Measurements from ENCODE around the gene INPP5K.

The INPP5K gene

GRCh38 chr17:1480747-1481465 is 35.5 kb downstream of the INPP5K start:
- H3K4me1 ChIP-seq (ENCODE audit: control insufficient read depth in 1 of 2, insufficient read depth in 2 of 2, low read length in 2 of 2), result peaks cover 0 to 33% of the 10 kb centered on the region in 2 donors
- no peak overlapping the region for H3K27ac ChIP-seq (ENCODE audit: low read length)
- peaks cover 23 to 60% of the 10 kb centered on the region in 2 donors for H3K36me3 ChIP-seq (ENCODE audit: control insufficient read depth in 1 of 2, insufficient read depth in 2 of 2, low read length in 2 of 2)
- no peaks in the 10 kb centered on the region for H3K27me3 ChIP-seq (ENCODE audit: low read depth, low read length)
- H3K9me3 ChIP-seq (ENCODE audit: control insufficient read depth in 1 of 2, low read length in 2 of 2), result no peaks in the 10 kb centered on the region
- H3K4me3 ChIP-seq (ENCODE audit: low read depth in 1 of 2, low read length in 2 of 2), result no peak overlapping the region

- Histone ChIP-seq H3K27ac (ENCODE audit: low read length) (no peak overlapping the region), H3K36me3 (ENCODE audit: control insufficient read depth in 1 of 2, insufficient read depth in 2 of 2, low read length in 2 of 2) (peaks cover 23 to 74% of the 10 kb centered on the region in 2 donors), H3K9me3 (ENCODE audit: control insufficient read depth in 1 of 2, low read length in 2 of 2) (no peaks in the 10 kb centered on the region), H3K4me3 (ENCODE audit: low read depth in 1 of 2, low read length in 2 of 2) (no peak overlapping the region), H3K4me1 (ENCODE audit: control insufficient read depth in 1 of 2, insufficient read depth in 2 of 2, low read length in 2 of 2) (peaks cover 0 to 24% of the 10 kb centered on the region in 2 donors), H3K27me3 (ENCODE audit: low read depth, low read length) (no peaks in the 10 kb centered on the region)
Observed at GRCh38 chr17:1478418-1478817, 38.0 kb downstream of the INPP5K start.

- H3K4me1 ChIP-seq (ENCODE audit: control insufficient read depth in 1 of 2, insufficient read depth in 2 of 2, low read length in 2 of 2), result peaks cover 0 to 18% of the 10 kb centered on the region in 2 donors
- H3K4me3 ChIP-seq (ENCODE audit: low read depth in 1 of 2, low read length in 2 of 2), result no peak overlapping the region
- no peaks in the 10 kb centered on the region for H3K9me3 ChIP-seq (ENCODE audit: control insufficient read depth in 1 of 2, low read length in 2 of 2)
- peaks cover 18 to 82% of the 10 kb centered on the region in 2 donors for H3K36me3 ChIP-seq (ENCODE audit: control insufficient read depth in 1 of 2, insufficient read depth in 2 of 2, low read length in 2 of 2)
- H3K27ac ChIP-seq (ENCODE audit: low read length), result no peak overlapping the region
- no peaks in the 10 kb centered on the region for H3K27me3 ChIP-seq (ENCODE audit: low read depth, low read length)
Observed at GRCh38 chr17:1475321-1475854, 41.0 kb downstream of the INPP5K start.

- Histone ChIP-seq H3K27ac (ENCODE audit: low read length) (no peak overlapping the region), H3K9me3 (ENCODE audit: control insufficient read depth in 1 of 2, low read length in 2 of 2) (no peaks in the 10 kb centered on the region), H3K36me3 (ENCODE audit: control insufficient read depth in 1 of 2, insufficient read depth in 2 of 2, low read length in 2 of 2) (peaks cover 18 to 84% of the 10 kb centered on the region in 2 donors), H3K27me3 (ENCODE audit: low read depth, low read length) (no peaks in the 10 kb centered on the region), H3K4me1 (ENCODE audit: control insufficient read depth in 1 of 2, insufficient read depth in 2 of 2, low read length in 2 of 2) (peaks cover 0 to 18% of the 10 kb centered on the region in 2 donors), H3K4me3 (ENCODE audit: low read depth in 1 of 2, low read length in 2 of 2) (no peak overlapping the region)
Observed at GRCh38 chr17:1474402-1475189, 41.8 kb downstream of the INPP5K start.

- H3K4me1 ChIP-seq (ENCODE audit: control insufficient read depth in 1 of 2, insufficient read depth in 2 of 2, low read length in 2 of 2), result peaks cover 0 to 18% of the 10 kb centered on the region in 2 donors
- peaks cover 24 to 83% of the 10 kb centered on the region in 2 donors for H3K36me3 ChIP-seq (ENCODE audit: control insufficient read depth in 1 of 2, insufficient read depth in 2 of 2, low read length in 2 of 2)
- H3K9me3 ChIP-seq (ENCODE audit: control insufficient read depth in 1 of 2, low read length in 2 of 2), result no peaks in the 10 kb centered on the region
- H3K27me3 ChIP-seq (ENCODE audit: low read depth, low read length), result no peaks in the 10 kb centered on the region
- no peak overlapping the region for H3K27ac ChIP-seq (ENCODE audit: low read length)
- no peak overlapping the region for H3K4me3 ChIP-seq (ENCODE audit: low read depth in 1 of 2, low read length in 2 of 2)
Observed at GRCh38 chr17:1473841-1474240, 42.6 kb downstream of the INPP5K start.

GRCh38 chr17:1473170-1473569 is 43.2 kb downstream of the INPP5K start:
- no peak overlapping the region for H3K4me3 ChIP-seq (ENCODE audit: low read depth in 1 of 2, low read length in 2 of 2)
- H3K4me1 ChIP-seq (ENCODE audit: control insufficient read depth in 1 of 2, insufficient read depth in 2 of 2, low read length in 2 of 2), result peaks cover 0 to 18% of the 10 kb centered on the region in 2 donors
- H3K27me3 ChIP-seq (ENCODE audit: low read depth, low read length), result no peaks in the 10 kb centered on the region
- H3K27ac ChIP-seq (ENCODE audit: low read length), result no peak overlapping the region
- no peaks in the 10 kb centered on the region for H3K9me3 ChIP-seq (ENCODE audit: control insufficient read depth in 1 of 2, low read length in 2 of 2)
- H3K36me3 ChIP-seq (ENCODE audit: control insufficient read depth in 1 of 2, insufficient read depth in 2 of 2, low read length in 2 of 2), result peaks cover 20 to 83% of the 10 kb centered on the region in 2 donors

- H3K36me3 ChIP-seq (ENCODE audit: control insufficient read depth in 1 of 2, insufficient read depth in 2 of 2, low read length in 2 of 2), result peaks cover 12 to 81% of the 10 kb centered on the region in 2 donors
Observed at GRCh38 chr17:1471911-1472821, 44.2 kb downstream of the INPP5K start.

GRCh38 chr17:1471490-1471889 is 44.9 kb downstream of the INPP5K start:
- Histone ChIP-seq H3K4me1 (ENCODE audit: control insufficient read depth in 1 of 2, insufficient read depth in 2 of 2, low read length in 2 of 2) (peaks cover 0 to 14% of the 10 kb centered on the region in 2 donors), H3K36me3 (ENCODE audit: control insufficient read depth in 1 of 2, insufficient read depth in 2 of 2, low read length in 2 of 2) (peaks cover 11 to 79% of the 10 kb centered on the region in 2 donors), H3K4me3 (ENCODE audit: low read depth in 1 of 2, low read length in 2 of 2) (no peak overlapping the region), H3K9me3 (ENCODE audit: control insufficient read depth in 1 of 2, low read length in 2 of 2) (no peaks in the 10 kb centered on the region), H3K27me3 (ENCODE audit: low read depth, low read length) (no peaks in the 10 kb centered on the region), H3K27ac (ENCODE audit: low read length) (no peak overlapping the region)

More at GRCh38 chr17:1471911-1472821, 44.2 kb downstream of the INPP5K start:
- H3K27ac ChIP-seq (ENCODE audit: low read length), result no peak overlapping the region
- no peaks in the 10 kb centered on the region for H3K9me3 ChIP-seq (ENCODE audit: control insufficient read depth in 1 of 2, low read length in 2 of 2)
- H3K4me1 ChIP-seq (ENCODE audit: control insufficient read depth in 1 of 2, insufficient read depth in 2 of 2, low read length in 2 of 2), result peaks cover 0 to 18% of the 10 kb centered on the region in 2 donors
- no peak overlapping the region for H3K4me3 ChIP-seq (ENCODE audit: low read depth in 1 of 2, low read length in 2 of 2)
- no peaks in the 10 kb centered on the region for H3K27me3 ChIP-seq (ENCODE audit: low read depth, low read length)

- Histone ChIP-seq H3K27me3 (ENCODE audit: low read depth, low read length) (no peaks in the 10 kb centered on the region), H3K4me1 (ENCODE audit: control insufficient read depth in 1 of 2, insufficient read depth in 2 of 2, low read length in 2 of 2) (peaks cover 0 to 9% of the 10 kb centered on the region in 2 donors), H3K9me3 (ENCODE audit: control insufficient read depth in 1 of 2, low read length in 2 of 2) (no peaks in the 10 kb centered on the region), H3K36me3 (ENCODE audit: control insufficient read depth in 1 of 2, insufficient read depth in 2 of 2, low read length in 2 of 2) (peaks cover 11 to 81% of the 10 kb centered on the region in 2 donors), H3K27ac (ENCODE audit: low read length) (no peak overlapping the region), H3K4me3 (ENCODE audit: low read depth in 1 of 2, low read length in 2 of 2) (no peak overlapping the region)
Observed at GRCh38 chr17:1470755-1471462, 45.5 kb downstream of the INPP5K start.

- Histone ChIP-seq H3K27me3 (ENCODE audit: low read depth, low read length) (no peaks in the 10 kb centered on the region), H3K4me1 (ENCODE audit: control insufficient read depth in 1 of 2, insufficient read depth in 2 of 2, low read length in 2 of 2) (peaks cover 0 to 3% of the 10 kb centered on the region in 2 donors), H3K9me3 (ENCODE audit: control insufficient read depth in 1 of 2, low read length in 2 of 2) (no peaks in the 10 kb centered on the region), H3K36me3 (ENCODE audit: control insufficient read depth in 1 of 2, insufficient read depth in 2 of 2, low read length in 2 of 2) (peaks cover 11 to 81% of the 10 kb centered on the region in 2 donors), H3K27ac (ENCODE audit: low read length) (no peak overlapping the region), H3K4me3 (ENCODE audit: low read depth in 1 of 2, low read length in 2 of 2) (no peak overlapping the region)
Observed at GRCh38 chr17:1470071-1470754, 46.2 kb downstream of the INPP5K start.

Data from muscle layer of duodenum (tissue), 2 donors.